Caco-2 (cell line): ENCODE data around the gene ANAPC4. TPM values are rescaled to one million over a fixed set of nuclear protein-coding genes. Genes with fewer than 3 reads are reported as not detected.

Experiments used
- BruUV-seq: library from RNA; stranded (reverse); fragments of 400-500 nt; replicated peaks from 2 replicates; lab custom pipeline; 2021; lab: Mats Ljungman, UMichigan
- CTCF ChIA-PET: fragments of 300-600 bp; sonication (Branson Sonifier 250); formaldehyde crosslinking; loops from one replicate; lab custom pipeline; 2022; ENCODE audit warnings: antibody characterized with exemption; lab: Charles Lee
- POLR2A ChIA-PET: fragments of 300-600 bp; sonication (Branson Sonifier 250); formaldehyde crosslinking; loops from one replicate; lab custom pipeline; 2022; ENCODE audit warnings: antibody characterized with exemption; lab: Charles Lee
- DNase-seq, 2 experiments: peaks; one replicate each; pipeline versions ENCODE4 v3.0.0 to v3.0.0-alpha.2; 2020 to 2022
- H3K27me3 ChIP-seq: replicated peaks from 2 replicates; pipeline ENCODE4 v1.6.0; 2011; ENCODE audit warnings: low read length; ENCODE audit not compliant: control insufficient read depth, insufficient read depth
- H3K36me3 ChIP-seq: 2 replicates; pipeline ENCODE4 v1.5.1; 2011; ENCODE audit warnings: low read length; ENCODE audit not compliant: control insufficient read depth, insufficient read depth
- H3K4me1 ChIP-seq: fragments of 250-450 bp; sonication (Bioruptor Pico); 2 replicates; pipeline ENCODE4 v1.5.1; 2020; ENCODE audit warnings: mild to moderate bottlenecking
- H3K4me3 ChIP-seq: 2 replicates; pipeline ENCODE4 v1.5.1; 2011; ENCODE audit warnings: low read depth, mild to moderate bottlenecking, control low read depth, low read length
- H3K9me3 ChIP-seq: fragments of 250-450 bp; sonication (Bioruptor Pico); 2 replicates; pipeline ENCODE4 v1.5.1; 2020; ENCODE audit warnings: mild to moderate bottlenecking, moderate library complexity
- H3K27ac Mint-ChIP-seq: one replicate; pipeline ENCODE4 v1.8.0; 2022; ENCODE audit warnings: mixed read lengths; ENCODE audit not compliant: unreplicated experiment
- H3K27me3 Mint-ChIP-seq: one replicate; pipeline ENCODE4 v1.8.0; 2022; ENCODE audit warnings: mixed read lengths; ENCODE audit not compliant: insufficient read depth, unreplicated experiment
- H3K36me3 Mint-ChIP-seq: one replicate; pipeline ENCODE4 v1.8.0; 2022; ENCODE audit warnings: mild to moderate bottlenecking, mixed read lengths; ENCODE audit not compliant: insufficient read depth, unreplicated experiment
- H3K4me1 Mint-ChIP-seq: one replicate; pipeline ENCODE4 v1.8.0; 2022; ENCODE audit warnings: low read depth, mixed read lengths; ENCODE audit not compliant: unreplicated experiment
- H3K4me3 Mint-ChIP-seq: one replicate; pipeline ENCODE4 v1.8.0; 2022; ENCODE audit warnings: mild to moderate bottlenecking, moderate library complexity, mixed read lengths; ENCODE audit not compliant: unreplicated experiment
- H3K9me3 Mint-ChIP-seq: one replicate; pipeline ENCODE4 v1.8.0; 2022; ENCODE audit warnings: mixed read lengths; ENCODE audit not compliant: unreplicated experiment
- intact Hi-C: fragments of 100-400 bp; cut with micrococcal nuclease; formaldehyde crosslinking; loops from one replicate; pipeline ENCODE4 v1.10.0; 2022; ENCODE audit not compliant: unreplicated experiment
- total RNA-seq: library from RNA; stranded (reverse); gene quantifications from 2 replicates; pipeline ENCODE4 v1.2.3, GENCODE V29; 2022
- TF ChIP-seq, protein P1 (sequence below), 2 experiments: fragments of 200-600 bp in 1 of 2; IDR thresholded peaks; 1 replicate in 1 of 2; 2 replicates in 1 of 2; pipeline versions ENCODE4 v1.5.1 to v1.8.0; 2011 to 2022; ENCODE audit warnings: antibody characterized with exemption in 1 of 2, control low read depth in 1 of 2, inconsistent platforms in 1 of 2, low read depth in 1 of 2, low read length in 1 of 2, mild to moderate bottlenecking in 1 of 2, moderate library complexity in 1 of 2; ENCODE audit not compliant: insufficient read depth in 1 of 2, severe bottlenecking in 1 of 2, unreplicated experiment in 1 of 2

Gene ANAPC4
- total RNA-seq, 1 experiment from 2014 or later: 32.3 TPM

- BruUV-seq: no TSS peak
- Mint-ChIP-seq H3K4me1 (peaks cover 6% of the 10 kb centered on the region), H3K27me3 (no peaks in the 10 kb centered on the region), H3K36me3 (no peaks in the 10 kb centered on the region), H3K4me3 (no peak overlapping the region), H3K9me3 (no peaks in the 10 kb centered on the region), H3K27ac (no peak overlapping the region)
- Histone ChIP-seq H3K4me1 (no peaks in the 10 kb centered on the region), H3K36me3 (no peaks in the 10 kb centered on the region), H3K27me3 (no peaks in the 10 kb centered on the region), H3K9me3 (0 out of 2 replicates have a peak, but pooled peaks cover 3% of the 10 kb centered on the region), H3K4me3 (no peak overlapping the region)
- no peak for DNase-seq
- TF ChIP-seq, protein P1, sequence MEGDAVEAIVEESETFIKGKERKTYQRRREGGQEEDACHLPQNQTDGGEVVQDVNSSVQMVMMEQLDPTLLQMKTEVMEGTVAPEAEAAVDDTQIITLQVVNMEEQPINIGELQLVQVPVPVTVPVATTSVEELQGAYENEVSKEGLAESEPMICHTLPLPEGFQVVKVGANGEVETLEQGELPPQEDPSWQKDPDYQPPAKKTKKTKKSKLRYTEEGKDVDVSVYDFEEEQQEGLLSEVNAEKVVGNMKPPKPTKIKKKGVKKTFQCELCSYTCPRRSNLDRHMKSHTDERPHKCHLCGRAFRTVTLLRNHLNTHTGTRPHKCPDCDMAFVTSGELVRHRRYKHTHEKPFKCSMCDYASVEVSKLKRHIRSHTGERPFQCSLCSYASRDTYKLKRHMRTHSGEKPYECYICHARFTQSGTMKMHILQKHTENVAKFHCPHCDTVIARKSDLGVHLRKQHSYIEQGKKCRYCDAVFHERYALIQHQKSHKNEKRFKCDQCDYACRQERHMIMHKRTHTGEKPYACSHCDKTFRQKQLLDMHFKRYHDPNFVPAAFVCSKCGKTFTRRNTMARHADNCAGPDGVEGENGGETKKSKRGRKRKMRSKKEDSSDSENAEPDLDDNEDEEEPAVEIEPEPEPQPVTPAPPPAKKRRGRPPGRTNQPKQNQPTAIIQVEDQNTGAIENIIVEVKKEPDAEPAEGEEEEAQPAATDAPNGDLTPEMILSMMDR (IDR thresholded peaks at IDR 0.05; ENCODE audit: insufficient read depth in 1 of 2, low read depth in 1 of 2, low read length in 1 of 2, severe bottlenecking in 1 of 2, unreplicated experiment in 1 of 2): no peak
- ChIA-PET POLR2A (no interaction called here), CTCF (interaction anchor here (3.8 kb wide), 1 partner anchor 326 kb away, joined by 40 read pairs; no protein-coding TSS in a partner anchor)
- intact Hi-C loops: loop anchor here (5.0 to 10.0 kb wide), 4 partner anchors 82 to 472 kb away; partner anchors contain the start of genes SLC34A2 and SMIM20
Observed at GRCh38 chr4:25442863-25443307, 65.8 kb downstream of the ANAPC4 start.

DNA sequence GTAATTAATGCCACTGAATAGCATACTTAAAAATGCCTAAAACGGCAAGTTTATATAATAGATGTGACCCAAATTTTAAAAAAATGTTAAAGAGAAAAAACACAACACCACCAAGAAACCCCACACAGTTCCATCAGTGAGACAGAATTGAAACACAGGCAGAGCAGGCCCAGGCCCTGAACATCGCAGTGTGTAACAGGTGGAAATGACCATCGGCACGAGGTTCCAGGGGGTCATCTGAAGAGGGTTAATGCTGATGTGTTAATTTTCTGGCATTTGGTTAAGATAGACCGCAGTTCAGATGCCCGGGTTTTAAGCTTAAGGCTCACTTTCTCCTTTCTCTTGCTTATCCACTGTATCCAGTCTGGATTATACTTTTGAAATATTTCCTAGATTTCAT is 66.8 kb downstream of the ANAPC4 start:
- Histone ChIP-seq H3K9me3 (0 out of 2 replicates have a peak, but pooled peaks cover 3% of the 10 kb centered on the region), H3K4me1 (peaks cover 8% of the 10 kb centered on the region), H3K27me3 (no peaks in the 10 kb centered on the region), H3K36me3 (no peaks in the 10 kb centered on the region), H3K4me3 (no peak overlapping the region)
- POLR2A ChIA-PET: no interaction called here
- DNase-seq: no peak
- H3K36me3 Mint-ChIP-seq: no peaks in the 10 kb centered on the region
- peaks cover 6% of the 10 kb centered on the region for H3K4me1 Mint-ChIP-seq
- intact Hi-C loops: loop anchor here (5.0 to 10.0 kb wide), 4 partner anchors 81 to 471 kb away; partner anchors contain the start of genes SLC34A2 and SMIM20
- H3K4me3 Mint-ChIP-seq: no peak overlapping the region
- no TSS peak for BruUV-seq
- CTCF ChIA-PET: no interaction called here
- no peaks in the 10 kb centered on the region for H3K9me3 Mint-ChIP-seq
- no peak overlapping the region for H3K27ac Mint-ChIP-seq
- TF ChIP-seq, protein P1 (IDR thresholded peaks at IDR 0.05; ENCODE audit: insufficient read depth in 1 of 2, low read depth in 1 of 2, low read length in 1 of 2, severe bottlenecking in 1 of 2, unreplicated experiment in 1 of 2): no peak
- no peaks in the 10 kb centered on the region for H3K27me3 Mint-ChIP-seq

- no TSS peak for BruUV-seq
- CTCF ChIA-PET: no interaction called here
- peaks cover 3% of the 10 kb centered on the region for H3K4me1 Mint-ChIP-seq
- no peaks in the 10 kb centered on the region for H3K27me3 ChIP-seq
- H3K36me3 Mint-ChIP-seq: no peaks in the 10 kb centered on the region
- DNase-seq: no peak
- H3K9me3 Mint-ChIP-seq: no peaks in the 10 kb centered on the region
- peaks cover 19% of the 10 kb centered on the region for H3K4me1 ChIP-seq
- intact Hi-C loops: loop anchor here (10.0 kb wide), 2 partner anchors 78 to 468 kb away; partner anchors contain the start of gene SMIM20
- no peak overlapping the region for H3K27ac Mint-ChIP-seq
- POLR2A ChIA-PET: no interaction called here
- H3K27me3 Mint-ChIP-seq: no peaks in the 10 kb centered on the region
- H3K9me3 ChIP-seq: no peaks in the 10 kb centered on the region
- H3K36me3 ChIP-seq: no peaks in the 10 kb centered on the region
- TF ChIP-seq, protein P1 (IDR thresholded peaks at IDR 0.05; ENCODE audit: insufficient read depth in 1 of 2, low read depth in 1 of 2, low read length in 1 of 2, severe bottlenecking in 1 of 2, unreplicated experiment in 1 of 2): no peak
- H3K4me3 Mint-ChIP-seq: no peak overlapping the region
- H3K4me3 ChIP-seq: no peak overlapping the region
Observed at GRCh38 chr4:25446611-25447010, 69.5 kb downstream of the ANAPC4 start.
